B cell (primary cell): Measurements from ENCODE around the gene FGFRL1. TPM values are rescaled to one million over a fixed set of nuclear protein-coding genes. Genes with fewer than 3 reads are reported as not detected.

Experiments used
- ATAC-seq: fragments of 200-7000 bp; cut with Tn5 transposase; one replicate; pipeline ENCODE4 v1.10.0; 2021; ENCODE audit warnings: low read depth, mild to moderate bottlenecking, moderate number of reproducible peaks, moderate library complexity
- CTCF ChIA-PET: fragments of 350-600 bp; sonication (Branson Sonifier 250); formaldehyde crosslinking; loops from one replicate; lab custom pipeline; 2021; ENCODE audit warnings: antibody characterized with exemption, inconsistent platforms; lab: Charles Lee
- POLR2A ChIA-PET: fragments of 350-600 bp; sonication (Branson Sonifier 250); formaldehyde crosslinking; loops from one replicate; lab custom pipeline; 2021; ENCODE audit warnings: antibody characterized with exemption; lab: Charles Lee
- DNase-seq: peaks from one replicate; pipeline ENCODE4 v3.0.0; 2013
- H2AFZ ChIP-seq: 2 replicates; pipeline ENCODE4 v1.6.1; 2012; ENCODE audit warnings: mild to moderate bottlenecking, low read depth, low read length; ENCODE audit not compliant: insufficient read depth, poor library complexity, severe bottlenecking
- H3K27ac ChIP-seq, 2 donors: 1 replicate in 1 of 2; 2 replicates in 1 of 2; pipeline ENCODE4 v1.5.1; 2012 to 2013; ENCODE audit warnings: low read length in 2 of 2, mild to moderate bottlenecking in 2 of 2, moderate library complexity in 1 of 2
- H3K27me3 ChIP-seq, 4 experiments: fragments of 200-600 bp in 1 of 4; sonication (generic) in 1 of 4; replicated peaks in 1 of 4; 1 replicate in 2 of 4; 2 replicates in 2 of 4; pipeline versions ENCODE4 v1.6.1 to v1.7.0; 2013 to 2016; ENCODE audit warnings: low read length in 3 of 4, mild to moderate bottlenecking in 2 of 4, mixed read lengths in 1 of 4, moderate library complexity in 1 of 4; ENCODE audit not compliant: insufficient read depth in 4 of 4, control insufficient read depth in 3 of 4; ENCODE audit errors: control extremely low read depth in 1 of 4
- H3K36me3 ChIP-seq, 2 experiments: replicated peaks in 1 of 2; 1 replicate in 1 of 2; 2 replicates in 1 of 2; pipeline versions ENCODE4 v1.6.1 to v1.7.1; 2013; ENCODE audit warnings: low read length in 1 of 2; ENCODE audit not compliant: insufficient read depth in 2 of 2, control insufficient read depth in 1 of 2; ENCODE audit errors: control extremely low read depth in 1 of 2, extremely low read depth in 1 of 2
- H3K4me1 ChIP-seq, 2 donors: fragments of 200-600 bp in 1 of 2; sonication (generic) in 1 of 2; 1 replicate in 1 of 2; 2 replicates in 1 of 2; pipeline versions ENCODE4 v1.5.1 to v1.6.1; 2013 to 2017; ENCODE audit warnings: low read length in 2 of 2; ENCODE audit not compliant: control insufficient read depth in 2 of 2, insufficient read depth in 2 of 2
- H3K4me2 ChIP-seq: replicated peaks from 2 replicates; pipeline ENCODE3; 2012; ENCODE audit warnings: mild to moderate bottlenecking, low read depth, low read length; ENCODE audit not compliant: poor library complexity, severe bottlenecking
- H3K4me3 ChIP-seq, 5 experiments: fragments of 200-600 bp in 1 of 5; sonication (generic) in 1 of 5; 1 replicate in 3 of 5; 2 replicates in 2 of 5; pipeline versions ENCODE4 v1.5.1 to v1.7.0; 2011 to 2016; ENCODE audit warnings: low read length in 4 of 5, mild to moderate bottlenecking in 4 of 5, low read depth in 2 of 5, control low read depth in 1 of 5, moderate library complexity in 1 of 5; ENCODE audit not compliant: insufficient read depth in 1 of 5; ENCODE audit errors: control extremely low read depth in 1 of 5, extremely low read depth in 1 of 5
- H3K79me2 ChIP-seq: fragments of 200-600 bp; sonication (generic); one replicate; pipeline ENCODE4 v1.6.0; 2016; ENCODE audit warnings: low read length; ENCODE audit not compliant: control insufficient read depth, insufficient read depth
- H3K9ac ChIP-seq: fragments of 200-600 bp; sonication (generic); 2 replicates; pipeline ENCODE4 v1.6.1; 2017; ENCODE audit warnings: mild to moderate bottlenecking, low read length, moderate library complexity
- H3K9me3 ChIP-seq, 3 donors: one replicate each; pipeline versions ENCODE4 v1.6.1 to v1.7.1; 2013; ENCODE audit warnings: low read length in 2 of 3; ENCODE audit not compliant: control insufficient read depth in 2 of 3, insufficient read depth in 1 of 3; ENCODE audit errors: control extremely low read depth in 1 of 3
- H4K20me1 ChIP-seq: 2 replicates; pipeline ENCODE4 v1.6.0; 2012; ENCODE audit warnings: mild to moderate bottlenecking, low read length; ENCODE audit not compliant: insufficient read depth, control insufficient read depth, poor library complexity, severe bottlenecking
- H3K27ac Mint-ChIP-seq: one replicate; pipeline ENCODE4 v1.8.0; 2021; ENCODE audit warnings: mixed read lengths
- H3K27me3 Mint-ChIP-seq: one replicate; pipeline ENCODE4 v1.8.0; 2021; ENCODE audit warnings: mixed read lengths
- H3K4me1 Mint-ChIP-seq: one replicate; pipeline ENCODE4 v1.8.0; 2021; ENCODE audit warnings: mixed read lengths
- H3K4me3 Mint-ChIP-seq: one replicate; pipeline ENCODE4 v1.8.0; 2021; ENCODE audit warnings: mixed read lengths
- H3K9me3 Mint-ChIP-seq: one replicate; pipeline ENCODE4 v1.8.0; 2022; ENCODE audit warnings: mixed read lengths; ENCODE audit not compliant: insufficient read depth
- CTCF ChIP-seq: fragments of 200-600 bp; IDR thresholded peaks from one replicate; pipeline ENCODE4 v1.8.0; 2022; ENCODE audit warnings: antibody characterized with exemption, mild to moderate bottlenecking
- EZH2 ChIP-seq: IDR thresholded peaks from 2 replicates; pipeline ENCODE4 v1.6.1; 2012; ENCODE audit warnings: borderline replicate concordance, low read depth, mild to moderate bottlenecking, moderate library complexity, low read length; ENCODE audit not compliant: insufficient read depth, poor library complexity, severe bottlenecking
- WGBS: methylation state at CpG from one replicate; pipeline ENCODE4 v1.1.5; 2013; ENCODE audit warnings: missing lambda C conversion rate; ENCODE audit not compliant: insufficient coverage; 5-methylcytosine and 5-hydroxymethylcytosine counted together
- intact Hi-C: fragments of 100-400 bp; cut with micrococcal nuclease; formaldehyde crosslinking; loops from one replicate; pipeline ENCODE4 v1.10.0; 2022
- polyA plus RNA-seq: library from polyadenylated mRNA; depleted of rRNA; stranded (reverse); fragments of >200 nt; gene quantifications from 2 replicates; pipeline ENCODE4 v1.2.3, GENCODE V29; 2012
- total RNA-seq, 2 donors: library from RNA; stranded (reverse); fragments of 120-200 nt in 1 of 2; gene quantifications; 1 replicate in 1 of 2; 2 replicates in 1 of 2; pipeline versions ENCODE4 v1.2.3 to v1.2.4, GENCODE V29; 2013 to 2022

The FGFRL1 gene
- total and polyA plus RNA-seq, 2 donors (not counting 1 experiment from before 2014, with no cell fraction given): 24.1 to 28.9 TPM

GRCh38 chr4:1028574-1029220, 17.3 kb downstream of the FGFRL1 start:
- WGBS: 88% methylated on average over 33 of the region's 36 CpGs
- H3K9me3 ChIP-seq: peaks cover 0 to 6% (median 0%) of the 10 kb centered on the region in 3 donors
- no peak overlapping the region for H2AFZ ChIP-seq
- ATAC-seq (no peak), DNase-seq (no peak)
- H3K4me2 ChIP-seq: no peak overlapping the region
- H3K27ac Mint-ChIP-seq: no peak overlapping the region
- no peaks in the 10 kb centered on the region for H3K79me2 ChIP-seq
- peaks cover 18% of the 10 kb centered on the region for H3K4me1 Mint-ChIP-seq
- no peaks in the 10 kb centered on the region for H3K27me3 Mint-ChIP-seq
- no peak overlapping the region for H3K4me3 ChIP-seq
- no peak overlapping the region for H3K27ac ChIP-seq
- peaks cover 8 to 16% of the 10 kb centered on the region in 2 donors for H3K4me1 ChIP-seq
- peaks cover 0 to 2% of the 10 kb centered on the region in 2 experiments for H3K36me3 ChIP-seq
- intact Hi-C loops: no loop called here
- ChIA-PET CTCF (interaction anchor here (1.5 kb wide), 1 partner anchor 9 kb away, joined by 4 read pairs; no protein-coding TSS in a partner anchor), POLR2A (no interaction called here)
- TF ChIP-seq EZH2: no peak
- no peak for TF ChIP-seq CTCF
- no peak overlapping the region for H3K9ac ChIP-seq
- H3K27me3 ChIP-seq: peaks cover 0 to 29% (median 0%) of the 10 kb centered on the region in 4 experiments
- H3K4me3 Mint-ChIP-seq: no peak overlapping the region
- H3K9me3 Mint-ChIP-seq: no peaks in the 10 kb centered on the region
- H4K20me1 ChIP-seq: no peaks in the 10 kb centered on the region

GRCh38 chr4:1029529-1029928, 18.1 kb downstream of the FGFRL1 start:
- Histone ChIP-seq H3K27me3 (peaks cover 0 to 29% (median 0%) of the 10 kb centered on the region in 4 experiments), H3K79me2 (no peaks in the 10 kb centered on the region), H3K36me3 (peaks cover 0 to 2% of the 10 kb centered on the region in 2 experiments), H3K9me3 (peaks cover 0 to 6% (median 0%) of the 10 kb centered on the region in 3 donors), H2AFZ (no peak overlapping the region), H3K27ac (no peak overlapping the region), H3K4me2 (no peak overlapping the region), H4K20me1 (no peaks in the 10 kb centered on the region), H3K9ac (no peak overlapping the region), H3K4me1 (peaks cover 8 to 16% of the 10 kb centered on the region in 2 donors), H3K4me3 (no peak overlapping the region)
- Mint-ChIP-seq H3K4me1 (peaks cover 18% of the 10 kb centered on the region), H3K27me3 (no peaks in the 10 kb centered on the region), H3K4me3 (no peak overlapping the region), H3K9me3 (no peaks in the 10 kb centered on the region), H3K27ac (no peak overlapping the region)
- DNase-seq (no peak), ATAC-seq (no peak)
- CTCF ChIA-PET: no interaction called here
- intact Hi-C loops: no loop called here
- TF ChIP-seq CTCF: no peak
- no peak for TF ChIP-seq EZH2
- WGBS: 77% methylated on average over 17 of the region's 17 CpGs
- POLR2A ChIA-PET: no interaction called here
